KOPT-K1 (cell line): ENCODE results near the gene PDZK1.
A peak's percentile ranks its signal among the peaks of the same experiment; 100 is the strongest.
"Not testable (repeated sequence)": the region's sequence is repeated elsewhere in the genome, so short reads cannot be mapped to it uniquely, and the experiment has no call there.

Experiments
- H3K27ac ChIP-seq: fragments of 200-600 bp; sonication (generic); 2 replicates; pipeline ENCODE4 v1.5.1; 2016; ENCODE audit warnings: antibody characterized with exemption, mild to moderate bottlenecking, low read depth, low read length; ENCODE audit not compliant: poor library complexity, severe bottlenecking
- H3K36me3 ChIP-seq: fragments of 200-600 bp; sonication (generic); 2 replicates; pipeline ENCODE4 v1.5.1; 2017; ENCODE audit warnings: antibody characterized with exemption, mild to moderate bottlenecking, low read length, moderate library complexity; ENCODE audit not compliant: insufficient read depth
- H3K9me3 ChIP-seq: fragments of 200-600 bp; sonication (generic); 2 replicates; pipeline ENCODE4 v1.5.1; 2017; ENCODE audit warnings: antibody characterized with exemption, low read length, mild to moderate bottlenecking; ENCODE audit not compliant: insufficient read depth, poor library complexity, severe bottlenecking

Gene PDZK1

DNA sequence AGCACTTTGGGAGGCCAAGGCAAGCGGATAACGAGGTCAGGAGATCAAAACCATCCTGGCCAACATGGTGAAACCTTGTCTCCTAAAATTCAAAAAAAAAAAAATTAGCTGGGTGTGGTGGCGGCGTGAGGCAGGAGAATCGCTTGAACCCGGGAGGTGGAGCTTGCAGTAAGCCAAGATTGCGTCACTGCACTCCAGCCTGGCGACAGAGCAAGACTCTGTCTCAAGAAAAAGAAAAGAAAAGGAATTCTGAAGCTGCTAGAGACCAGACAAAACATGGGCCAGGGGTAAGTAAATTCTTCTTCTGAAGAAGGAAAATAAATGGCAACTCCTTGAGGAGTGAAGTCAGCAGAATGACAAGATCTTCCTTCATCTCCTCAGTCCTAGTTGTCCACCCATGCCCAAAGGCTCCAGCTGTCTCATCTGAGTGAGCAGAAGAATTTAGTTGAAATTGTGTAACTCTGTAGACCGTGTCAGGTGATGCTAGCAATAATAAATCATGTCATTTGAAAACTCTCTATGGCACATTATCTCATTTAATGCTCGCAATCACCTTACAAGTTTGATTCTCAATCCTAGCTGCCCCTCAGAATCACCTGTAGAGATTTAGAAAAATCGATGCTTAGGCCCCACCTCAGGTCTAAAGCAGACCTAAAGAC is 14.3 kb downstream of the PDZK1 start:
- Histone ChIP-seq H3K36me3 (no peaks in the 10 kb centered on the region), H3K9me3 (no peaks in the 10 kb centered on the region), H3K27ac (no peak overlapping the region)

DNA sequence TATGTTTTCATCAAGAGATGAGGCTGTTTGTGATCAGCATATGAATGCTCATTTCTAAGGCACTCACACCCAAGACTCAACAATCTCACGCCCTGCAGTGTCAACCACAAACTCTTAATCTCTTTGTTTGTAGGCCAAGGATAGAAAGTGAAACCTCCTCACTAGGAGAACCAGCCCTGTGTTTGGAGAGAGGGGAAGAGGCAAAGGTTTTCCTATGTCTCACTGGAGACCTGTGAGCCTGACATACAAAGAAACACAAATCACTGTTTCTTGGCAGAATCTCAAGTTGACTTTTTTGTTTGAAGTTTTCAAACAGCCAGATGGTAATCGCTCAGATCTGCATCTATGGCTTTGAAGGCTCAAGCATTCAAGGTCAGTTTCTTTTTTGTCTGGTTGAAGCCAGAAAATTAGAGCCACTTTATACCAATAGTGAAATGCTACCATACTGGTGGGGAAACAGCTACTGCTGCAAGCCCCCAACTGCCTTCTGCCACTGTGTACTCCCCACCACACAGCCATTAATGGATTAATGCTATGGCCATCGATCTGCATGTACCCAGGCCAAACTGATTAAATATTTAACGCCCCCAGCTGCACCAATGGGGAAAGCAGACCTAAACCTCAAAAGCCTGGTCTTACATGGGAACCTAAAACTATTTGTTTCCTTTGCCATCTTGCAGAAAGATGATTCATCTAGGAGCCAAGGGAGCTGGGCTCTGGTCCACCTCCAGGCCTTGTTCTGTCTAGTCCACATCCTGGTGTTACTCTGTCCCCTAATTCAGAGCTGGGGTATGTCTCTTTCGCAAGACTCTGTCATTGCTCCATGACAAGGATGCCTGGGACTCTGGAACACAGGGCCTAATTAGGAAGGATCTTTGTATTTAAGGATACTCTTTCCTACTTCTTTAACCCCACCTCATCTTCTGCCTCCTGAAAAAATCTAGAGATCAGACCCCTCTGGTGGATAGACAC is 16.3 kb downstream of the PDZK1 start:
- peak overlapping the region; percentile 33 for H3K27ac ChIP-seq
- H3K36me3 ChIP-seq: no peaks in the 10 kb centered on the region
- no peaks in the 10 kb centered on the region for H3K9me3 ChIP-seq

DNA sequence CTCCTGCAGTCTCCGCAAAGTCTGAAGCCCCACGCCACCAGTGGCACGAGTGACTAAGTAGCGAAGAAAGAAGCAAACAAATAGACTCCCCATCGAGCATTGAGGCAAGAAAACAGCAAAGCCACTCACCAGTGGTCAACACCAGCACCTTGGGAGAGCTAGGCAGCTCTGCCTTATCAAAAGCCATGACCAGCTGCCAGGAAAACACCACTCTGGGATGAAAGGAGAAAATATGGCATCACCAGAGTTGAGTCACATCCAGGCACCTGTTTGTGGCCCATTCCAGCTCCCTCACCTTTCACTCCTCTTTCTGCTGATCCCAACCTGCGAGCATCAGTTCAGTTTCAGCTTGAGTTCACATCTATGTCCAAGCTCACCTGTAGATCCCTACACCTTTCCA is 17.2 kb downstream of the PDZK1 start:
- Histone ChIP-seq H3K9me3 (no peaks in the 10 kb centered on the region), H3K27ac (peak overlapping the region; percentile 27), H3K36me3 (no peaks in the 10 kb centered on the region)

DNA sequence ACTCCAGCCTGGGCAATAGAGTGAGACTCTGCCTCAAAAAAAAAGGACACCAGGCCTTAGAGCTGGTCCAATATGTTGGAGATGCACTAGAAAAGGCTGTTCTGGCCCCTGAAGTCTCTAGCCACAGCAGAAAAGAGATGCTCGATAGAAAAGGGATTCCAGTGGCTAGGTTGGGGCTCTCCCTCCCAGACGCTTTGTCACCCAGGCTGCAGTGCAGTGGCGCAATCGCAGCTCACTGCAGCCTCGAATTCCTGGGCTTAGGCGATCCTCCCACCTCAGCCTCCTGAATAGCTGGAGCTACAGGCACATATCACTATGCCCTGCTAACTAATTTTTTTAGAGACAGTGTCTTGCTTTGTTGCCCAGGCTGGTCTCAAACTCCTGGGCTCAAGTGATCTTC is 18.2 kb downstream of the PDZK1 start:
- no peak overlapping the region for H3K27ac ChIP-seq
- no peaks in the 10 kb centered on the region for H3K36me3 ChIP-seq

DNA sequence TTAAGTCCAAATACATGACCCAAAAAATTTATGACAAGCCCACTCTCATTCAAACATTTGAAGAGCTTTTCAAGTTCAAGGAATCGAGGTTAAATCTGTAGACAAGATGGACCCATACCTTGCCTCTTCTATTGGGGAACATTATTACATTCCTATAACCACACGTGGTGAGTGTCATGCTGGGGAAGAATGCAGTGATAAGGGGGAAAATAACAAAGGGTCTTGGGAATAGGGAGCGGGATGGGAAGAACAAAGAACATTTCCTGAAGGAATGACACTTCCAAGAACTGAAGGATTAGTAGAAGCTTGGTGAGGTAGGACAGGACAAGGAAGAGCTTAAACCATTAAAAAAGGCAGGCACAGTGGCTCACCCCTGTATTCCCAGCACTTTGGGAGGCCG is 18.8 kb downstream of the PDZK1 start:
- Histone ChIP-seq H3K9me3 (no peaks in the 10 kb centered on the region), H3K36me3 (no peaks in the 10 kb centered on the region), H3K27ac (no peak overlapping the region)

More for the DNA sequence above, 18.2 kb downstream of the PDZK1 start:
- no peaks in the 10 kb centered on the region for H3K9me3 ChIP-seq

DNA sequence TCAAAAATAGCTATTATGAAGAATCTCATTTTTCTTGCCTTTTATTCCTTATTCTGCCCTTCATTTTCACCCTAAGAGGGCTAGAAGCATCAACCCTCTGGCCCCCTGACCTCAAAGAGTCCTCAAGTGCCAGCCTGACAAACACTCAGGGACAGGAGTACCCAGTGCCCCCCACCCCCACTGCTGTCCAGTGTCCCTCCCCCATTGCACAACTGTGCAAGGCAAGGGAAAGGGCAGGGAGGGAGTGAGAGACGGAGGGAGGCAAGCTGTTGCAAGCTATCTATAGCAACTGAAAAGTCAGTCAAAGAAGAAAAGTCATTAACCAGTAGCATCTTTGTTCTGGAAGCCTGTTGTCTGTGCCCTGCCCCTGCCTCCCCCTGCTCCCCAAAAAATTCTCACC is 21.1 kb downstream of the PDZK1 start:
- H3K27ac ChIP-seq, H3K9me3 ChIP-seq, H3K36me3 ChIP-seq: not testable (repeated sequence)

DNA sequence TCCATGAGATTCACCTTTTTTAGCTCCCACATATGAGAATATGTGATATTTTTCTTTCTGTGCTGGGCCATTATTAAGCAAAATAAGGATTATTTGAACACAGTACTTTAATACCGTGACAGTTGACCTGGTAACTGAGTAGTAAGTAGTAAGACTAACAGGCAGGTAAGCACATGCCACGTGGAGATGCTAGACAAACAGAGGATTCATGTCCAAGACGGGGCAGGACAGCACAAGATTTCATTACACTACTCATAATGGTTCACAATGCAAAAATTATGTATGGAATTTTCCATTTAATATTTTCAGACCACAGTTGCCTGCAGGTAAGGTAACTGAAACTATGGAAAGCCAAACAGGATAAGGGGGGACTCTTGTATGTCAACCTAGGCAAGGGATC is 22.3 kb downstream of the PDZK1 start:
- not testable (repeated sequence) for H3K27ac ChIP-seq, H3K9me3 ChIP-seq, H3K36me3 ChIP-seq

DNA sequence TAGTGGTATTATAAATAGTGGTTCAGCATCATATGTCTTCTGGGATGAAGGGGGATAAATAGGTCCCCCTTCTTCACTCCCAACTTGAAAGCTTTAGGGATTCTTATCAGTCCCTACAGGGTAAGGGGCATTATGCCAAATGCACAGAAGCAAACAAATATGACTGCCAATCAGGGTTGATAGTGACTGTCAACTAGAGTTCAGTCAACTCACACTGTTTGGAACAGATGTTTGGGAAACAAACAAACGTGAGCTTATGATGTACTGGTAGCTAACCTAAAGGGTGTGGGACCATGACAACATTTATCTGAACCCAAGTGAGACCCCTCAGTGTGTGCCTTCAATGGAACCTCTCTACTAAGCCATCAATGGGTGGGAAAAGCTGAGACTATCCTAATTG is 34.0 kb downstream of the PDZK1 start:
- H3K9me3 ChIP-seq, H3K36me3 ChIP-seq, H3K27ac ChIP-seq: not testable (repeated sequence)

DNA sequence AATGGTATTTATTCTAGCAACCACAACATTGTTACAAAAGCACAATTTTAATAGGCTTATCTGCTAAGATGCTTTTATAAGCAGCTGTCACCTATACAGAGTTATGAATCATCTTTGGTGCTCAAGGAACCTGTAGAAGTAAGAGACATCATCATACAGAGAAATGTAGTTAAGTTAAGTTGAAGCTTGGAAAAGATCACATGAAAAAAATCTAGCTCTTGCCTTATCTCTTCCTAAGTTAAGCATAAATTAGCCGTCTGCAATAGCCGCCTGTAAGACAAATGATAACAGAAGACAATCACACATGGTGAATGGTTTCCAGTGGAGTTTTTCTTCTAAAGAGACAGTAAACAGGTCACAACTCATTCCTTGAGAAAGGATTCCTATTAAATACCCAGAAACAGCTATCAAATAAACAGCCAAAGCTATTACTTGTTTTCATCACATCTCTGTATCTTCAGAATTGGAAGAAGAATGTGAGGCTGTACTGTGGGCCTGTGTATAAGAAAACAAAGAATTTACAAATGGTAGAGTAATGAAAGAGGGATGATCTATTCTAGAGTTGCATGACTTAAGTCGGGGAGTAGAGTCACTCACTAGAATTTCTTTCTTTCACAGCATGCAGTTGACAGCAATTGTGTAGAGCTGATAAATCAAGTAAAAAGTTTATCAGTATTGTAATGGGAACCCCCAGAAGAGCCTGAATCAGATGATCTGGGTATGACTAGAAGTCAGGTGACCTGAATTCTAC is 36.0 kb downstream of the PDZK1 start:
- H3K27ac ChIP-seq, H3K36me3 ChIP-seq, H3K9me3 ChIP-seq: not testable (repeated sequence)

DNA sequence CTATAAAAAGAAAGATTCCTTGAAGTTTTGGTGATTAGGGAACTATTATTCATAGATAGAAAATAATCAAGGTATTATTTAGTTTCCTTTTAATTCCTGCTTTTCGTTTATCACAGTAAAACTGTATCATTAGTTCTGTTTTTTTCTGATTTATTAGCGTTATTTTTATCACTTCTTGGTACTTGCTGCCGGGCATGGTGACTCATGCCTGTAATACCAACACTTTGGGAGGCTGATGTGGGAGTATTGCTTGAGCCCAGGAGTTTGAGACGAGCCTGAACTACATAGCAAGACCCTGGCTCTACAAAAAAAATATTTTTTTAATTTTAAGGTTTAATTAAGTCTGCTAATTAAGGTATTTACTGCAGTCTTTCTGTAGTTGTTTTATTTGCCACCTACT is 42.2 kb downstream of the PDZK1 start:
- H3K36me3 ChIP-seq, H3K9me3 ChIP-seq, H3K27ac ChIP-seq: not testable (repeated sequence)

DNA sequence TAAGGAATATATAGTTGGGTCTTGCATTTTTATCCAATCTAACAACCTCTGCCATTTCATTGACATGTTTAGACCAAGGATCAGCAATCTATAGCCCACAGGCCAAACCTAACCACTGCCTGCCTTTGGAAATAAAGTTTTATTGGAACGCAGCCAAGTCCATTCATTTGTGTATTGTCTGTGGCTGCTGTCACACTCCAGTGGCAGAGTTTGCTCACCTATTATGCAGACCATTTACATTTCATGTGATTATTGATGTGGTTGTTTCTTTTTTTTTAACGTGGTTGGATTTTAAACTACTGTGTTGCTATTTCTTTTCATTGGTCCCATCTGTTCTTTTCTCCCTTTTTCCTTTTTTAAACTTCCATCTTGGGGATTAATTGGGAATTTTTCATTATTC is 44.7 kb downstream of the PDZK1 start:
- not testable (repeated sequence) for H3K36me3 ChIP-seq, H3K9me3 ChIP-seq, H3K27ac ChIP-seq

DNA sequence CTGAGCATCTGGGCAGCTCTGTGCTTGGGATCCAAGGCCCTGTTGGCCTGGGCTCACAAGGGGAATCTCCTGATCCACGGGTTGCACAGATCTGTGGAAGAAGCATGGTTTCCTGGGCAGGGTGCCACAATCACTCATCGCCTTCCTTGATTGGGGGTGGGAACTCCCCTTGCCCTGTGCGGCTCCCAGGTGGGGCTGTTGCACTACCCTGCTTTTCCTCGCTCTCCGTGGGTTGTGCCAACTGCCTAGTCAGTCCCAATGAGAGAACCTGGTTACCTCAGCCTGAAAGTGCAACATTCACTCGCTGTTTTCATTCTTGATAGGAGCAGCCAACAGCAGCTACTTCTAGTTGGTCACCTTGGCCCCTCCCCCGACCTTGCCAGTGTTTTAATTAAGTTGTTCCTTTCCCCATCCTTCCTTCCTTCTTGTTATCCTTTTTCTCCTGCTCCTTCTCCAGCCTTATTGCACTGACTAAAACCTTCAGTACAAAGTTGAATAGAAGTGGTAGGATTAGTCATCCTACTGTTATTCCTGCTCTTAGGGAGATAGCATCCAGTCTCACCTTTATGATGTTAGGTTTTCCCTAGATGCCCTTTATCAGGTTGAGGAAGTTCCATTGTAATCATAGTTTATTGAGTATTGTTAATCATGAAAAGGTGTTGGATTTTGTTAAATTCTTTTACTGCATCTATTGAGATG is 50.8 kb downstream of the PDZK1 start:
- H3K36me3 ChIP-seq, H3K9me3 ChIP-seq, H3K27ac ChIP-seq: not testable (repeated sequence)

DNA sequence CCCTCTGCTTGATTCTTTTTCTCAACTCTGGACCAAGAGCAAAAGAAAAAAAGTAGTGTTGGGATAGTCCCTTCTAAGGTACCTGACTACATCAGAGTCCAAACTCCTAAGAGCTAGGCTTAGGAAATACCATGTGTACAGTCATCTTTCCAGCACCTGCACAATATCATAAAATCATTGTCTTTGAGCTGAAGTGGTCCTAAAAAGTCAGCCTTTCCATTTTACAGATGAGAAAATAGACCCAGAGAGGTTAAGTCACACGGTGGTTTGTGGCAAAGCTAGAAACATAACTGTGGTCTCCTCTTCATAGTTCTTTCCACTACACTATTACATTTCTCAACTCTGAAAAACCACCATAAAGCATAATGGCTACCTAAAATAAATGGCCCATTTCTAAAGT is 63.2 kb downstream of the PDZK1 start:
- H3K9me3 ChIP-seq, H3K36me3 ChIP-seq, H3K27ac ChIP-seq: not testable (repeated sequence)

DNA sequence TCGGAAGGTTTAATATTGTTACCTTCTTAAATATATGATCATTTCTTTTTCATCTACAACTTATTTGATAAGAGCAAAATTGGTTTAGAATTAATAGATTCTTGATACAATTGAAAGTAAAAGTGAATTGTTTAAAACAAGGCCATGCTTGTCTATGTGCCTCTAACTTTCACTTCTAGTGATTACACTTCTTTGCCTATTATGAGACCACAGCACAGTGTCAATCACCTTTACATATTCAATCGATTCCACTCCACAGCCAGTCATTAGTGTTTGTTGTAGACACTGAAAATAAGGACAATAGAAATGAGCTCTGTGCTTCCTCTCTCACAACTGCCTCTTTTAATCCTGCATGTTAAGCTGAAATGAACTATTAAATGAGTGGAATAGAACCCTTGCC is 65.3 kb downstream of the PDZK1 start:
- not testable (repeated sequence) for H3K36me3 ChIP-seq, H3K9me3 ChIP-seq, H3K27ac ChIP-seq

DNA sequence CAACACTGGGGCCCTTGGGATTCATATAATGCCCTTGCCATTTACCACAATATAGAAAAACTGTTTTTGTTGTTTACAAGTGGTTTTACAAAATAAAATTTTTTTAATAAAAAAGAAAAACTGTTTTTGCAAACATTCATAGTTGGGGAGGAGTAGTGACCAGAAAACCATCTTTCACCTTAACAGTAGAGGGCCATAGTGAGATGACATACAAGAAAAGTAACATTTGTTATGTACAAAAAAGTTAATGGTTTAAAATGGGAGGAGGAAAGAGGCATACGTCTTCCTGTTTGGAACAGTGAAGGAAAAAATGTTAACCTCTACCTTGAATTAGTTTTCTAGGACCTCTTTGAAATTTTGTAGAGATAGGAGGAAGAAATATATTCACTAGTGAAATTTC is 70.9 kb downstream of the PDZK1 start:
- not testable (repeated sequence) for H3K27ac ChIP-seq, H3K36me3 ChIP-seq, H3K9me3 ChIP-seq
